Measurements from ENCODE around the gene SPAG9.
A peak's percentile ranks its signal among the peaks of the same experiment; 100 is the strongest.

SPAG9 gene

DNA sequence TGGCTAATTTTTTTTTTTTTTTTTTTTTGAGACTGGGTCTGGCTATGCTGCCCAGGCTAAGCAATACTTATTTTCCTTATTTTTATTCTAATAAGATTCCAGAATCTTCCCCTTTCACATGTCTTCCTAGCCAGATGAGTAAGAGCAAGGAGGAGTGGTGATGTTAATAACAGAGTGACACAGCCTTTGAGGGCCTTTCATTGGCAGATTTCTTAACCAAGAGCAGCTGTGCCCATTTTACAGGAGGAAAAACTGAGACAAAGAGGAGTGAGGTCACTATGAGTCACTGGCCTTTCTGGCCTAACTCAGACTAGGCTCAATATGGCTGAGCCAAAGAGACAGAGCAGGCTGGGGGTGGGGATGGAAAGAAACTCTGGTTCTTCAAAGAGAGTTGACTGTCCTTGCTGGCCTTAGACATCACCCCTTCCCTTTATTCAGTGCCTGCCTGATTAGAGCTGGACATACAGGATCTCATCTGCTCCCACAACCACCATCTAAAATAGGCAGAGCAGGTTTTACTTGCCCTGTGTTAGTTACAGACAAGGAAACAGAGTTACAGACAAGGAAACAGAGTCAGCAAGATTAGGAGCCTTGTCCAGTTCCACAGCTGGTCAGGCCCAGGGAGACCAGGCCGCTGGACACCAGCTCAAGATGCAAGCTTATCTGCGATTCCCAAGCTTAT lies 204.5 kb downstream of the SPAG9 start:
- peak; percentile 82 for DNase-seq

DNA sequence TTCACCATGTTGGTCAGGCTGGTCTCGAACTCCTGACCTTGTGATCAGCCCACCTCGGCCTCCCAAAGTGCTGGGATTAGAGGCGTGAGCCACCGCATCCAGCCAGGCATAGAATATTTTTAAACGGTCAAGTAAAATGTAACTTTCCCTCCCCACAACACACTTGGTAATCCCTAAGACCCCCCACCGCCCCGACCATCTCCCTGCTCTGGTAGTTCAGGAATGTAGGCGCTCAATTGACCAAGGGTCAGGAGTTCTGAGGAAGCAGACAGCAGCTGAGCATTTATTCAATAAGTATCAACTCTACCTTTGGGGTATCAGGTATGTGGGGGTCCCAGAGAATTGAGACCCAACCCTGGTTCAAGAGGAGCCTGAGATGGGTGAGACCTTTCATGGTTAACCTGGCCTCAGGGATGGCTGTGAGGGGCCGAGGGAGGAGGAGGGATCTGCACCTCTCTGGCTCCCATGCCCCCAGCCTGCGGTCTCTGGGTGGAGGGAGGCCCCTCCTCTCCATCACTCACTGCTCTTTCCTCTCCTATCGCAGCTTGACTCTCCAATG lies 206.1 kb downstream of the SPAG9 start:
- no peak for DNase-seq

DNA sequence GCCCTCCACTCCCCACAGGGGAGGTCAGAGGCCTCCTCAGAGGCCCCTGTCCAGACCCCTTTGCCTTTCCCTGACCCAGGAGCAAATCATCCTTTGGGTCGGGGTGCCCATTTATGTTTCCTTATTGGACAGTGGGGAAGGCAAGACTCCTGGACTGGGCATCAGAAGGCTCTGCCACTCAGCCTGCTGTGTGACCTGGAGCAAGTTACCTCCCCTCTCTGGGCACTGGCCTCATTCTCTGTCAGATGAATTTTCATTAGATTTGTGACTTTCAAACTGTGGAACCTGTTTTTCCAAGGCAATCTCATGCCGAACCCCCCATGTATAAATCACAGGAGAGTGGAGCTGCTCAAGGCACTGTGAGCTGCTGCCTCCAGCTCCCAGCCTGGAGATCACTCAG lies 207.5 kb downstream of the SPAG9 start:
- no peak for DNase-seq
